ENCODE data around the gene CDIPT.
"Not testable (repeated sequence)": the region's sequence is repeated elsewhere in the genome, so short reads cannot be mapped to it uniquely, and the experiment has no call there.

DNA sequence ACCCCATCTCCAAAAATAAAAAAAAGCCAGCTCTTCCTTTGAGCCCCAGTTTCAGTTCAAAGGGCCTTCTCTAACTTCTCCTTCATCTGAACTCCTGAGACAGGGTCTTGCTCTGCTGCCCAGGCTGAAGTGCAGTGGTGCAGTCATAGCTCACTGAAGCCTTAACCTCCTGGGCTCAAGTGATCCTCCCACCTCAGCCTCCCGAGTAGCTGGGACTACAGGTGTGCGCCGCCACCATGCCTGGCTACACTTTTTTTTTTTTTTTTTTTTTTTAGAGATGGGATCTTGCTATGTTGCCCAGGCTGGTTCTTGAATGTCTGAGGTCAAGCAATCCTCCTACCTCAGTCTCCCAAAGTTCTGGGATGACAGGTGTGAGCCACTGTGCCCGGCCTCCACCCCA lies 29.8 kb downstream of the CDIPT start:
- TF ChIP-seq, protein P1, sequence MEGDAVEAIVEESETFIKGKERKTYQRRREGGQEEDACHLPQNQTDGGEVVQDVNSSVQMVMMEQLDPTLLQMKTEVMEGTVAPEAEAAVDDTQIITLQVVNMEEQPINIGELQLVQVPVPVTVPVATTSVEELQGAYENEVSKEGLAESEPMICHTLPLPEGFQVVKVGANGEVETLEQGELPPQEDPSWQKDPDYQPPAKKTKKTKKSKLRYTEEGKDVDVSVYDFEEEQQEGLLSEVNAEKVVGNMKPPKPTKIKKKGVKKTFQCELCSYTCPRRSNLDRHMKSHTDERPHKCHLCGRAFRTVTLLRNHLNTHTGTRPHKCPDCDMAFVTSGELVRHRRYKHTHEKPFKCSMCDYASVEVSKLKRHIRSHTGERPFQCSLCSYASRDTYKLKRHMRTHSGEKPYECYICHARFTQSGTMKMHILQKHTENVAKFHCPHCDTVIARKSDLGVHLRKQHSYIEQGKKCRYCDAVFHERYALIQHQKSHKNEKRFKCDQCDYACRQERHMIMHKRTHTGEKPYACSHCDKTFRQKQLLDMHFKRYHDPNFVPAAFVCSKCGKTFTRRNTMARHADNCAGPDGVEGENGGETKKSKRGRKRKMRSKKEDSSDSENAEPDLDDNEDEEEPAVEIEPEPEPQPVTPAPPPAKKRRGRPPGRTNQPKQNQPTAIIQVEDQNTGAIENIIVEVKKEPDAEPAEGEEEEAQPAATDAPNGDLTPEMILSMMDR (conservative IDR thresholded peaks at IDR 0.05; ENCODE audit: low read length) = not testable (repeated sequence)
- TF ChIP-seq EZH2phosphoT487 (IDR thresholded peaks at IDR 0.05; ENCODE audit: borderline replicate concordance, low read depth, low read length) = not testable (repeated sequence)
